ENCODE measurements around the gene PGGHG.

The PGGHG gene

DNA sequence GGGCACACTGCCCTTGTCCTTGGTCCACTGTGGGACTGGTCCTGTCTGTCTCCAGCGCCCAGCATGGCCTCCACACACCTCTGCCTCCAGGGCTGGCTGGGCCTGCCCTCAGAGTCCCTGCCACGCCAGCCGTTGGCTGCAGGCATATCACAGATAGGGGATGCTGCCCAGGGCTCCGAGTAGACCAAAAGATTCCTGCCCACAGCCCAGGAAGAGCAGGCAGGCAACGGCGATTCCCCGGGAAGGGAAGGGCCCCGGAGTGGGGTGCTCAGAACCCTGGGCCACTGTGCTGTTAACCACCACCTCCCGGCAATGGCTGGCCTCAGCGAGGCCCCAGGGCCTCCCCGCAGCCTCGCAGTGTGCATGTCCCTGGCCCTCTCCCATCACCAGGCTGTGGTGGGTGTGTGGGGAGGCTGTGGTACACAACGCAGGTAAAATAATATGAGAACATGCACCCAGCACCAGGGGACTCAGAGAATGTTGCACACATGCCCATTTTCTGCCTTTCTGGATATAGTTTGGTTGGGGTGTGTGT lies 8.2 kb downstream of the PGGHG start:
- Histone ChIP-seq H3K27me3 (ENCODE audit: insufficient read depth, poor library complexity, severe bottlenecking) (peaks cover 7% of the 10 kb centered on the region), H3K4me1 (ENCODE audit: insufficient read depth, poor library complexity, severe bottlenecking) (no peaks in the 10 kb centered on the region), H3K4me3 (ENCODE audit: severe bottlenecking) (no peak overlapping the region), H3K9me3 (ENCODE audit: severe bottlenecking) (no peaks in the 10 kb centered on the region), H3K36me3 (ENCODE audit: low read depth) (no peaks in the 10 kb centered on the region), H3K27ac (ENCODE audit: poor library complexity, severe bottlenecking) (no peak overlapping the region)
- TF ChIP-seq, protein P1, sequence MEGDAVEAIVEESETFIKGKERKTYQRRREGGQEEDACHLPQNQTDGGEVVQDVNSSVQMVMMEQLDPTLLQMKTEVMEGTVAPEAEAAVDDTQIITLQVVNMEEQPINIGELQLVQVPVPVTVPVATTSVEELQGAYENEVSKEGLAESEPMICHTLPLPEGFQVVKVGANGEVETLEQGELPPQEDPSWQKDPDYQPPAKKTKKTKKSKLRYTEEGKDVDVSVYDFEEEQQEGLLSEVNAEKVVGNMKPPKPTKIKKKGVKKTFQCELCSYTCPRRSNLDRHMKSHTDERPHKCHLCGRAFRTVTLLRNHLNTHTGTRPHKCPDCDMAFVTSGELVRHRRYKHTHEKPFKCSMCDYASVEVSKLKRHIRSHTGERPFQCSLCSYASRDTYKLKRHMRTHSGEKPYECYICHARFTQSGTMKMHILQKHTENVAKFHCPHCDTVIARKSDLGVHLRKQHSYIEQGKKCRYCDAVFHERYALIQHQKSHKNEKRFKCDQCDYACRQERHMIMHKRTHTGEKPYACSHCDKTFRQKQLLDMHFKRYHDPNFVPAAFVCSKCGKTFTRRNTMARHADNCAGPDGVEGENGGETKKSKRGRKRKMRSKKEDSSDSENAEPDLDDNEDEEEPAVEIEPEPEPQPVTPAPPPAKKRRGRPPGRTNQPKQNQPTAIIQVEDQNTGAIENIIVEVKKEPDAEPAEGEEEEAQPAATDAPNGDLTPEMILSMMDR (IDR thresholded peaks at IDR 0.05; ENCODE audit: poor library complexity, severe bottlenecking) = no peak
- DNase-seq (ENCODE audit: low spot score) = peak; percentile 40
- ATAC-seq (ENCODE audit: low read depth) = peak; percentile 11; the same call in 2 of the 3 replicates

DNA sequence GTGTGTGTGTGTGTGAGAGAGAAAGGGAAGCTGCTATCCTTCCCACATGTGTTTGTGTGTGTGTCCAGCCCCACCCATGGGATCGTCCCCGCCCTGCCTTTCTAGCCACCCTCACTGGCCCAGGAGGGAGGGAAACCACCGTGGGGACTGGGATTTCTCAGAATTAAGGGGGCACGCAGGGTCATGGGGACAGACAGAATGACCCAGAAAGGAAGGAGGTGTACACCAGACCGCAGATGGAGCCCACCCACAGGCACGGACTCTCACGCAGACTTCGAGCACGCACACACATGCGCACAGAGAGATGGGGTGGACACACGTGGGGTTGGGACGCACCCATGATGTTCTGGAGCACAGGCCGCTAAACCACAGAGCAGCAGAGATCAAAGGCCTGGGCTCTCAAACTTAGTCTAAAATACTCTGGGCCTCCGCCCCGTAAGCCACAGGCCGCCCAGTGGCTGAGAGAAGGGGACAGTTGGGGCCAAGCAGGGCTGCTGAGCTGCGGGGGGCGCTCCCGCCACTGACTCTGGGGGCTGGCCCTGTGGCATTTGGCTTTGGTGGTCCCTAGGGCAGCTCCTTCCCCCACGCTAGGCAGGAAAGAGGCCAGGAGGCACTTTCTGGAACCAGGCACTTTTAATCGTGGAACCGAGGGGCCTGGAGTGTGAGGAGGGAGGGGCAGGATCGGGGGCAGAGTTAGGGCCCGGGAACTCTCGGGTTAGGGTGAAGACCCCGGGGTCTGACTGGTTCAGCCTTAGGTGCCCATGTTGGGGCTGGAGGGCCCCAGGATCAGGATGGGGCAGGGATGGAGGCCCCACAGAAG lies 8.9 kb downstream of the PGGHG start:
- no peak overlapping the region for H3K27ac ChIP-seq (ENCODE audit: poor library complexity, severe bottlenecking)
- TF ChIP-seq, protein P1 (IDR thresholded peaks at IDR 0.05; ENCODE audit: poor library complexity, severe bottlenecking) = no peak
- no peaks in the 10 kb centered on the region for H3K4me1 ChIP-seq (ENCODE audit: insufficient read depth, poor library complexity, severe bottlenecking)
- no peaks in the 10 kb centered on the region for H3K9me3 ChIP-seq (ENCODE audit: severe bottlenecking)
- DNase-seq (ENCODE audit: low spot score) (peak; percentile 40), ATAC-seq (ENCODE audit: low read depth) (no peak)
- no peaks in the 10 kb centered on the region for H3K36me3 ChIP-seq (ENCODE audit: low read depth)
- no peak overlapping the region for H3K4me3 ChIP-seq (ENCODE audit: severe bottlenecking)
- peaks cover 7% of the 10 kb centered on the region for H3K27me3 ChIP-seq (ENCODE audit: insufficient read depth, poor library complexity, severe bottlenecking)

DNA sequence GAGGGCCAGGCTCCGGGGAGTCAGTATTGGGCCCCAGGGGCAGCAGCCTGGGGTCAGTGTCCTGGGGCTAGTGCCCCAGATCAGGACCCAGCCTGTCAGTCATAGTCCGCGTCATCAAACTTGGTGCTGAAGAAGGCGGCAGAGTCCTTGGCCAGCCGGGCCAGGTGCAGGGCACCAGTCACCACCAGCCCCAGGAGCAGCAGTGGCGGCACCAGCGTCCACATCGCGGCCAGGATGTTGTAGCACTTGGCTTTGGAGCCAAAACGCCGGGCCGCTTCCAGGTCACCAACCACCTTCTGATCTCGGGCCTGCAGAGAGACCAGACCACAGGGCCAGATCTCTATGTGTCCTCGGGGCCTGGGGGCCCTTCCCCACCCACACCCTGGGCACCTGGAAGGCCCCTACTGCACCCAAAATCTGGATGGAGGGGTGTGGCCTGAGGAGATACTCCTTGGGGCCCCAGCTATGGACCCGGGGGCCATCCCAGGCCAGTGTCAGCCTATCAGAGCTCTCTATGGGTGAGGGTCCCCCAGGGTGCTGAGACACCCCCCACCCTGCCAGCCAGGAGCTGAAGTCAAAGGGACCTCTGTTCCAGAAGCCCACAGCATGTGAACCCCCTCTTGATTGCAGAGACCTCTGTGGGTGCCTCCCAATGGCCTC lies 9.6 kb downstream of the PGGHG start:
- H3K4me1 ChIP-seq (ENCODE audit: insufficient read depth, poor library complexity, severe bottlenecking) = no peaks in the 10 kb centered on the region
- DNase-seq (ENCODE audit: low spot score) (peak; percentile 54), ATAC-seq (ENCODE audit: low read depth) (no peak)
- H3K36me3 ChIP-seq (ENCODE audit: low read depth) = no peaks in the 10 kb centered on the region
- H3K27me3 ChIP-seq (ENCODE audit: insufficient read depth, poor library complexity, severe bottlenecking) = peaks cover 7% of the 10 kb centered on the region
- TF ChIP-seq, protein P1 (IDR thresholded peaks at IDR 0.05; ENCODE audit: poor library complexity, severe bottlenecking) = no peak
- no peak overlapping the region for H3K27ac ChIP-seq (ENCODE audit: poor library complexity, severe bottlenecking)
- no peak overlapping the region for H3K4me3 ChIP-seq (ENCODE audit: severe bottlenecking)
- no peaks in the 10 kb centered on the region for H3K9me3 ChIP-seq (ENCODE audit: severe bottlenecking)

DNA sequence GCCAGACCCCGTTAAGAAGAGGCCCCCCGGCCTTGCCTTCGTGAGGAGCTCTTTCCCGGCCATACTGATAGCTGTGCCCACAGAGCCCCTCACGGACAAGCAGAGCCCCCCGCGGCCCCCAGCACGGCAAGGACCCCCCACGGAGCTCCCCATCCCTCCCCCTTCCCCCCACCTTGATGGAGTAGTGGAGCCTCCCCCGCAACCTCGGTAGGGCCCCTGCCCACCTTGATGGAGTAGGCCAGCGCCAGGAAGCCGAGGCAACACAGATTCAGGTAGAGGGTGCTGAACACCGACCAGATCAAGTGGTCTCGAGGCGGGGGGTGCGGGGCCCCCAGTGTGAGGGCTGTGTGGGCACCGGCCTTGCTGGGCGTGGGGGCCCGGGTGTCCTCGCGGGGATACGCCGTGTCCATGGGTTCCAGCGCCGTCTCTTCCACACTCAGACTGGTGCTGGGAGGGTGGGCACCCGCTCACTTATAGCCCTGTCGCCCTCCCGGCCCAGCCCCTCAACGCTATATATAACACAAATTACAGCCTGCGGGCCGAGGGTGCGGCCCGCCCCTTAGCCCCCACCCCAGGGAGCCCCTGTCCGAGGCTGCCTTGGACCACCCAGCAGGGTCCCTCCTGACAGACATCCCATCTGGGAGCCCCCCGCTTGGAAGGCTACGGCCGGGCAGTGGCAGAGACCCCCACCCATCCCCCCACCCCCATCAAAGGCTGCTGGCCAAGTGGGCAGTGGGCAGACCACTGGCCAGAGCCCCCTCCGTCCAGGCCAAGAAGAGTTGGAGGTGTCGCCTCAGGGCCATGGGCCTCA lies 10.4 kb downstream of the PGGHG start, which contains the start of gene IFITM5:
IFITM5 (minus strand) TSS at position 446 of the 811 bp plus-strand sequence; CDS start at position 410, 36 bp downstream.
- Histone ChIP-seq H3K27me3 (ENCODE audit: insufficient read depth, poor library complexity, severe bottlenecking) (peaks cover 7% of the 10 kb centered on the region), H3K36me3 (ENCODE audit: low read depth) (no peaks in the 10 kb centered on the region), H3K4me1 (ENCODE audit: insufficient read depth, poor library complexity, severe bottlenecking) (no peaks in the 10 kb centered on the region), H3K4me3 (ENCODE audit: severe bottlenecking) (no peak within 1 kb of the TSS), H3K27ac (ENCODE audit: poor library complexity, severe bottlenecking) (no peak within 1 kb of the TSS), H3K9me3 (ENCODE audit: severe bottlenecking) (no peaks in the 10 kb centered on the region)
- DNase-seq (ENCODE audit: low spot score) (peak; percentile 49), ATAC-seq (ENCODE audit: low read depth) (no peak)
- TF ChIP-seq, protein P1 (IDR thresholded peaks at IDR 0.05; ENCODE audit: poor library complexity, severe bottlenecking) = no peak

All from RWPE2 (cell line).